ENCODE data around the gene ACOT13.
A peak's percentile ranks its signal among the peaks of the same experiment; 100 is the strongest.
"Not testable (repeated sequence)": the region's sequence is repeated elsewhere in the genome, so short reads cannot be mapped to it uniquely, and the experiment has no call there.

Gene ACOT13

DNA sequence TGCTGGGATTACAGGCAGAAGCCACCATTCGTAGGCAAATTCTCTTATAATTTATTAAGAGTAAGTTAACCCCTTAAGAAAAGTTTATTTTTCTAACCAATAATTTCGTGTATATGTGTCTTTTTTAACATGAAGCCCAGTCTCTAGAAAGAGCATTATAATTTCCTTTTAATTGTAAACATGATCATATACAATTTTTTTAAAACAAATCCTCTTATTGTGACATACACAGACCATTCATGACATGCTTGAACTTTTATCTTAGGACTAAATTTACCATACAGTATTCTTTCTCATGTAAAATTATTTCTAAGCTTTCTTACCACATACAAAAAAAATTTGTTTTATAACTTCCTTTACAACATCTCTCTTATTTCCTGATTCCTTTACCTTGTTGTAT is 6.7 kb downstream of the ACOT13 start:
- Histone ChIP-seq H3K27ac (ENCODE audit: low read depth, low read length) (no peak overlapping the region), H3K9ac (ENCODE audit: low read length) (no peak overlapping the region), H3K36me3 (ENCODE audit: control insufficient read depth, insufficient read depth, low read length) (peaks cover 15% of the 10 kb centered on the region), H3K4me3 (ENCODE audit: low read depth, low read length) (no peak overlapping the region), H3K9me3 (ENCODE audit: control insufficient read depth, insufficient read depth, low read depth, low read length) (peaks cover 47% of the 10 kb centered on the region), H3K27me3 (ENCODE audit: control insufficient read depth, insufficient read depth, low read length) (no peaks in the 10 kb centered on the region), H3K4me1 (ENCODE audit: control insufficient read depth, insufficient read depth, low read length) (no peaks in the 10 kb centered on the region)

GRCh38 chr6:24678792-24679352 is 12.0 kb downstream of the ACOT13 start:
- not testable (repeated sequence) for H3K9ac ChIP-seq (ENCODE audit: low read length); H3K27ac ChIP-seq (ENCODE audit: low read depth, low read length); H3K9me3 ChIP-seq (ENCODE audit: control insufficient read depth, insufficient read depth, low read depth, low read length); H3K27me3 ChIP-seq (ENCODE audit: control insufficient read depth, insufficient read depth, low read length); H3K4me3 ChIP-seq (ENCODE audit: low read depth, low read length); H3K36me3 ChIP-seq (ENCODE audit: control insufficient read depth, insufficient read depth, low read length)
- peaks cover 13% of the 10 kb centered on the region for H3K4me1 ChIP-seq (ENCODE audit: control insufficient read depth, insufficient read depth, low read length)

GRCh38 chr6:24680582-24680981 is 13.7 kb downstream of the ACOT13 start:
- Histone ChIP-seq H3K9me3 (ENCODE audit: control insufficient read depth, insufficient read depth, low read depth, low read length) (no peaks in the 10 kb centered on the region), H3K27me3 (ENCODE audit: control insufficient read depth, insufficient read depth, low read length) (no peaks in the 10 kb centered on the region), H3K4me3 (ENCODE audit: low read depth, low read length) (no peak overlapping the region), H3K9ac (ENCODE audit: low read length) (no peak overlapping the region), H3K4me1 (ENCODE audit: control insufficient read depth, insufficient read depth, low read length) (peaks cover 22% of the 10 kb centered on the region), H3K36me3 (ENCODE audit: control insufficient read depth, insufficient read depth, low read length) (no peaks in the 10 kb centered on the region), H3K27ac (ENCODE audit: low read depth, low read length) (no peak overlapping the region)

DNA sequence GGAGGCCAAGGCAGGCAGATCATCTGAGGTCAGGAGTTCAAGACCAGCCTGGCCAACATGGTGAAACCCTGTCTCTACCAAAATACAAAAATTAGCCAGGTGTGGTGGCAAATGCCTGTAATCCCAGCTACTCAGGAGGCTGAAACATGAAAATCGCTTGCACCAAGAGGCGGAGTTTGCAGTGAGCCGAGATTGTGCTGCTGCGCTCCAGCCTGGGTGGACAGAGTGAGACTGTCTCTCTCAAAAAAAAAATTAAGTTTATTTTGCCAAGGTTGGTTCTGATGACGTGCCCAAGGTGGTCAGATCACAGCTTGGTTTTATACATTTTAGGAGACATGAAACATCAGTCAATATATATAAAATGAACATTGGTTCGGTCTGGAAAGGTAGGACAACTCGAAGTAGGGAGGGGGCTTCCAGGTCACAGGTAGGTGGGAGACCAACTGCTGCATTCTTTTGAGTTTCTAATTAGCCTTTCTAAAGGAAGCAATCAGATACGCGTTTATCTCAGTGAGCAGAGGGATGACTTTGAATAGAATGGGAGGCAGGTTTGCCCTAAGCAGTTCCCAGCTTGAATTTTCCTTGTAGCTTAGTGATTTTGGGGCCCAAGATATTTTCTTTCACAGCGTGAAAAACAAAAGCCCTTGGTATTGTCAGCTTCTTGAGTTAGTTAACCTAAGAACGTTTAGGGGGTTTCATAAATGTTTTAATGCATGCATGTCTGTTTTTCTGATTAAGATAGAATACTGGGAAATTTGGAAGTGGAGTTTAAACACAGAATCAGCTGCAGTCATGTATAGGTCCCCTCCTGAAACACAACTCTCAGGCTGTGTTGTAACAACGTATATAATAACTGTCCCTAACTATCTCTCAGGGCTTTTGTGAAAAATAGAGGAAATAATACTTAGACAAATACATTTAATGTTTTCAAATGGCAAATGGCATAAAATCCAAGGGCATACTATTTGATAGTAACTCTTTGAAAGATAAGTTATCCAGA is 16.7 kb downstream of the ACOT13 start:
- H3K27me3 ChIP-seq (ENCODE audit: control insufficient read depth, insufficient read depth, low read length), result no peaks in the 10 kb centered on the region
- H3K9me3 ChIP-seq (ENCODE audit: control insufficient read depth, insufficient read depth, low read depth, low read length), result no peaks in the 10 kb centered on the region
- peak overlapping the region; percentile 25 for H3K4me3 ChIP-seq (ENCODE audit: low read depth, low read length)
- H3K9ac ChIP-seq (ENCODE audit: low read length), result peak overlapping the region; percentile 48
- 0 out of 2 replicates have a peak, but pooled peaks cover 3% of the 10 kb centered on the region for H3K36me3 ChIP-seq (ENCODE audit: control insufficient read depth, insufficient read depth, low read length)
- peaks cover 22% of the 10 kb centered on the region for H3K4me1 ChIP-seq (ENCODE audit: control insufficient read depth, insufficient read depth, low read length)
- H3K27ac ChIP-seq (ENCODE audit: low read depth, low read length), result peak overlapping the region; percentile 71

DNA sequence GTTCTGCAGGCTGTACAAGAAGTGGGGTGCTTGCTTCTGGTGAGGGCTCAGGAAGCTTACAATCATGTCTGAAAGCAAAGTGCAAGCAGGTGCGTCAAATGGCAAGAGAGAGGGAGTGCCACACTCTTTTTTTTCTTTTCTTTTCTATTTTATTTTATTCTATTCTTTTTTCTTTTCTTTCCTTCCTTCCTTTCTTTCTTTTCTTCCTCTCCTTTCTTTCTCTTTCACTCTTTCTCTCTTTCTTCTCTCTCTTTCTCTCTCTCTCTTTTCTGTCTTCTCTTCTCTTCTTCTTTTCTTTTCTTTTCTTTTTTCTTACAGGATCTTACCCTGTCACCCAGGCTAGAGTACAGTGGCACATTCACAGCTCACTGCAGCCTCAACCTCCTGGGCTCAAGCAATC is 19.5 kb downstream of the ACOT13 start:
- H3K4me3 ChIP-seq (ENCODE audit: low read depth, low read length), result no peak overlapping the region
- no peak overlapping the region for H3K9ac ChIP-seq (ENCODE audit: low read length)
- H3K36me3 ChIP-seq (ENCODE audit: control insufficient read depth, insufficient read depth, low read length), result 0 out of 2 replicates have a peak, but pooled peaks cover 3% of the 10 kb centered on the region
- H3K27ac ChIP-seq (ENCODE audit: low read depth, low read length), result no peak overlapping the region
- no peaks in the 10 kb centered on the region for H3K9me3 ChIP-seq (ENCODE audit: control insufficient read depth, insufficient read depth, low read depth, low read length)
- H3K4me1 ChIP-seq (ENCODE audit: control insufficient read depth, insufficient read depth, low read length), result peaks cover 17% of the 10 kb centered on the region
- H3K27me3 ChIP-seq (ENCODE audit: control insufficient read depth, insufficient read depth, low read length), result no peaks in the 10 kb centered on the region

DNA sequence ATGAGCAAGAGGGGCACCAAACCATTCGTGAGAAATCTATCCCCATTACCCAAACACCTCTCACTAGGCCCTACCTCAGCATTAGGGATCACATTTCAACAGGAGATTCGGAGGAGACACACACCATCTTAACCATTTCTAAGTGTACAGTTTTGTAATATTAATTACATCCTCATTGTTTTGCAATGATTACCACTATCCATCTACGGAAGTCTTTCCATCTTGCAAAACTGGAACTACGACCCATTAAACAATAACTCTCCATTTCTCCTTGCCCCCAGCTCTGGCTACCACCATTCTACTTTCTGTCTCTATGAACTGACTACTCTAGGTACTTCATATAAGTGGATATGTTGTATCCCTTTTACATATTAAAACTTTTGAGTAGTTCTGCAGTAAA is 20.1 kb downstream of the ACOT13 start:
- H3K27ac ChIP-seq (ENCODE audit: low read depth, low read length), result no peak overlapping the region
- H3K27me3 ChIP-seq (ENCODE audit: control insufficient read depth, insufficient read depth, low read length), result no peaks in the 10 kb centered on the region
- H3K4me3 ChIP-seq (ENCODE audit: low read depth, low read length), result no peak overlapping the region
- no peaks in the 10 kb centered on the region for H3K9me3 ChIP-seq (ENCODE audit: control insufficient read depth, insufficient read depth, low read depth, low read length)
- H3K36me3 ChIP-seq (ENCODE audit: control insufficient read depth, insufficient read depth, low read length), result 0 out of 2 replicates have a peak, but pooled peaks cover 3% of the 10 kb centered on the region
- peaks cover 17% of the 10 kb centered on the region for H3K4me1 ChIP-seq (ENCODE audit: control insufficient read depth, insufficient read depth, low read length)
- no peak overlapping the region for H3K9ac ChIP-seq (ENCODE audit: low read length)

GRCh38 chr6:24689964-24690363 is 23.1 kb downstream of the ACOT13 start:
- Histone ChIP-seq H3K9ac (ENCODE audit: low read length) (no peak overlapping the region), H3K4me1 (ENCODE audit: control insufficient read depth, insufficient read depth, low read length) (no peaks in the 10 kb centered on the region), H3K27ac (ENCODE audit: low read depth, low read length) (no peak overlapping the region), H3K4me3 (ENCODE audit: low read depth, low read length) (no peak overlapping the region), H3K36me3 (ENCODE audit: control insufficient read depth, insufficient read depth, low read length) (0 out of 2 replicates have a peak, but pooled peaks cover 3% of the 10 kb centered on the region), H3K9me3 (ENCODE audit: control insufficient read depth, insufficient read depth, low read depth, low read length) (no peaks in the 10 kb centered on the region), H3K27me3 (ENCODE audit: control insufficient read depth, insufficient read depth, low read length) (no peaks in the 10 kb centered on the region)

DNA sequence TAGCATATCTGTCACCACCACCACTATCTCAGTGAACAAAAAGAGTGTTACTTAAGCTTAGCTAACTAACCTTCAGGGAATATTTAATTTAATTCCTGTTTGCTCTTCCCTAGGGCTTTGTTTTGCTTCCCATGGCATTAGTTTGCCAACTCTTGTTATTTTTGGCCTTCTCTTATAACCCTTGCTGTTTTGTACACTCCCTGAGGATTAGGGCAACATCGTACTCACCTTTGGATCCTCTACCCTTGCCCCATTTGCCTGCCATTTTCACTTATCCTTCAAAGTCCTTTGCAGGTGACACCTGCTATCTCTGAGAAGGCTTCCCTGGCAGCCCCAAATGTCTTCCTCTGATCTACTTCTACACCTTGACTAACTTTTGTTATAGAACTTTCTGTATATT is 23.7 kb downstream of the ACOT13 start:
- Histone ChIP-seq H3K9ac (ENCODE audit: low read length) (no peak overlapping the region), H3K27me3 (ENCODE audit: control insufficient read depth, insufficient read depth, low read length) (no peaks in the 10 kb centered on the region), H3K27ac (ENCODE audit: low read depth, low read length) (no peak overlapping the region), H3K36me3 (ENCODE audit: control insufficient read depth, insufficient read depth, low read length) (0 out of 2 replicates have a peak, but pooled peaks cover 3% of the 10 kb centered on the region), H3K4me3 (ENCODE audit: low read depth, low read length) (no peak overlapping the region), H3K9me3 (ENCODE audit: control insufficient read depth, insufficient read depth, low read depth, low read length) (no peaks in the 10 kb centered on the region), H3K4me1 (ENCODE audit: control insufficient read depth, insufficient read depth, low read length) (no peaks in the 10 kb centered on the region)

DNA sequence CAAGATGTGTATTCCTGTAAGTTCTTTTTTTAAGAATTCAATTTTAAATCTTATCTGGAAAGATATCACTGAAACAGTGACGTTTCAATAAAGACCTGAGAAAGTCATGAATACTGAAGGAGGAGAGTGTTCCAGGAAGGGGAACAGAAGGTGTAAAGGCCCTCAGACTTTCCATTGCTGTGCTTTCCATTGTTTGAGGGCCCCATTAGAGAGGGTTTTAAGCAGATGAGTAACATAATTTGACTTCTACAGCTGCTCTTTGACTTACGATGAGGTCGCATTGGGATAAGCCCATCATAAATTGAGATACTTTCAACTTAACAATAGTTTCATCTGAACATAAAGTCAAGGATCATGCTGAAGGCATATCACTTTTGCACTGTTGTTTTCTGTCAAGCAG is 24.7 kb downstream of the ACOT13 start:
- Histone ChIP-seq H3K4me1 (ENCODE audit: control insufficient read depth, insufficient read depth, low read length) (no peaks in the 10 kb centered on the region), H3K27me3 (ENCODE audit: control insufficient read depth, insufficient read depth, low read length) (no peaks in the 10 kb centered on the region), H3K4me3 (ENCODE audit: low read depth, low read length) (no peak overlapping the region), H3K9ac (ENCODE audit: low read length) (no peak overlapping the region), H3K36me3 (ENCODE audit: control insufficient read depth, insufficient read depth, low read length) (0 out of 2 replicates have a peak, but pooled peaks cover 3% of the 10 kb centered on the region), H3K27ac (ENCODE audit: low read depth, low read length) (no peak overlapping the region), H3K9me3 (ENCODE audit: control insufficient read depth, insufficient read depth, low read depth, low read length) (no peaks in the 10 kb centered on the region)

GRCh38 chr6:24692003-24692402 is 25.1 kb downstream of the ACOT13 start:
- no peak overlapping the region for H3K4me3 ChIP-seq (ENCODE audit: low read depth, low read length)
- no peaks in the 10 kb centered on the region for H3K27me3 ChIP-seq (ENCODE audit: control insufficient read depth, insufficient read depth, low read length)
- no peak overlapping the region for H3K9ac ChIP-seq (ENCODE audit: low read length)
- no peaks in the 10 kb centered on the region for H3K4me1 ChIP-seq (ENCODE audit: control insufficient read depth, insufficient read depth, low read length)
- H3K27ac ChIP-seq (ENCODE audit: low read depth, low read length), result no peak overlapping the region
- 0 out of 2 replicates have a peak, but pooled peaks cover 3% of the 10 kb centered on the region for H3K36me3 ChIP-seq (ENCODE audit: control insufficient read depth, insufficient read depth, low read length)
- no peaks in the 10 kb centered on the region for H3K9me3 ChIP-seq (ENCODE audit: control insufficient read depth, insufficient read depth, low read depth, low read length)

- no peaks in the 10 kb centered on the region for H3K4me1 ChIP-seq (ENCODE audit: control insufficient read depth, insufficient read depth, low read length)
- H3K9ac ChIP-seq (ENCODE audit: low read length), result no peak overlapping the region
- 0 out of 2 replicates have a peak, but pooled peaks cover under 1% of the 10 kb centered on the region for H3K36me3 ChIP-seq (ENCODE audit: control insufficient read depth, insufficient read depth, low read length)
- H3K4me3 ChIP-seq (ENCODE audit: low read depth, low read length), result no peak overlapping the region
- no peaks in the 10 kb centered on the region for H3K27me3 ChIP-seq (ENCODE audit: control insufficient read depth, insufficient read depth, low read length)
- H3K27ac ChIP-seq (ENCODE audit: low read depth, low read length), result no peak overlapping the region
- no peaks in the 10 kb centered on the region for H3K9me3 ChIP-seq (ENCODE audit: control insufficient read depth, insufficient read depth, low read depth, low read length)
These were observed 25.5 kb downstream of the ACOT13 start for GRCh38 chr6:24692415-24692814.
